ENCODE results near the gene OAS2.

- no peak for TF ChIP-seq RAD21 (IDR thresholded peaks at IDR 0.05; ENCODE audit: insufficient read depth, low read depth, low read length)
- TF ChIP-seq BCL11A (IDR thresholded peaks at IDR 0.05; ENCODE audit: low read depth, low read length) = no peak
- TF ChIP-seq, protein P1, sequence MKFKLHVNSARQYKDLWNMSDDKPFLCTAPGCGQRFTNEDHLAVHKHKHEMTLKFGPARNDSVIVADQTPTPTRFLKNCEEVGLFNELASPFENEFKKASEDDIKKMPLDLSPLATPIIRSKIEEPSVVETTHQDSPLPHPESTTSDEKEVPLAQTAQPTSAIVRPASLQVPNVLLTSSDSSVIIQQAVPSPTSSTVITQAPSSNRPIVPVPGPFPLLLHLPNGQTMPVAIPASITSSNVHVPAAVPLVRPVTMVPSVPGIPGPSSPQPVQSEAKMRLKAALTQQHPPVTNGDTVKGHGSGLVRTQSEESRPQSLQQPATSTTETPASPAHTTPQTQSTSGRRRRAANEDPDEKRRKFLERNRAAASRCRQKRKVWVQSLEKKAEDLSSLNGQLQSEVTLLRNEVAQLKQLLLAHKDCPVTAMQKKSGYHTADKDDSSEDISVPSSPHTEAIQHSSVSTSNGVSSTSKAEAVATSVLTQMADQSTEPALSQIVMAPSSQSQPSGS (IDR thresholded peaks at IDR 0.05; ENCODE audit: low read length) = no peak
- no peak for TF ChIP-seq BHLHE40 (IDR thresholded peaks at IDR 0.05; ENCODE audit: borderline replicate concordance in 1 of 2, low read depth in 2 of 2, low read length in 1 of 2)
- no peak for TF ChIP-seq TCF12 (IDR thresholded peaks at IDR 0.05; ENCODE audit: low read depth, low read length)
- TF ChIP-seq, protein P2, sequence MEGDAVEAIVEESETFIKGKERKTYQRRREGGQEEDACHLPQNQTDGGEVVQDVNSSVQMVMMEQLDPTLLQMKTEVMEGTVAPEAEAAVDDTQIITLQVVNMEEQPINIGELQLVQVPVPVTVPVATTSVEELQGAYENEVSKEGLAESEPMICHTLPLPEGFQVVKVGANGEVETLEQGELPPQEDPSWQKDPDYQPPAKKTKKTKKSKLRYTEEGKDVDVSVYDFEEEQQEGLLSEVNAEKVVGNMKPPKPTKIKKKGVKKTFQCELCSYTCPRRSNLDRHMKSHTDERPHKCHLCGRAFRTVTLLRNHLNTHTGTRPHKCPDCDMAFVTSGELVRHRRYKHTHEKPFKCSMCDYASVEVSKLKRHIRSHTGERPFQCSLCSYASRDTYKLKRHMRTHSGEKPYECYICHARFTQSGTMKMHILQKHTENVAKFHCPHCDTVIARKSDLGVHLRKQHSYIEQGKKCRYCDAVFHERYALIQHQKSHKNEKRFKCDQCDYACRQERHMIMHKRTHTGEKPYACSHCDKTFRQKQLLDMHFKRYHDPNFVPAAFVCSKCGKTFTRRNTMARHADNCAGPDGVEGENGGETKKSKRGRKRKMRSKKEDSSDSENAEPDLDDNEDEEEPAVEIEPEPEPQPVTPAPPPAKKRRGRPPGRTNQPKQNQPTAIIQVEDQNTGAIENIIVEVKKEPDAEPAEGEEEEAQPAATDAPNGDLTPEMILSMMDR (IDR thresholded peaks at IDR 0.05 in 2 of 3, conservative IDR thresholded peaks at IDR 0.05 in 1 of 3; ENCODE audit: control insufficient read depth in 2 of 3, extremely low read depth in 1 of 3, insufficient read depth in 1 of 3, low read depth in 3 of 3, low read length in 3 of 3) = no peak
- TF ChIP-seq CEBPB (IDR thresholded peaks at IDR 0.05; ENCODE audit: borderline replicate concordance in 1 of 2, low read depth in 2 of 2, low read length in 2 of 2) = no peak
- TF ChIP-seq ESRRA (IDR thresholded peaks at IDR 0.05; ENCODE audit: low read length) = no peak
- no peak for TF ChIP-seq POLR2A (IDR thresholded peaks at IDR 0.05; ENCODE audit: low read depth, low read length)
- no peak for TF ChIP-seq EP300 (IDR thresholded peaks at IDR 0.05; ENCODE audit: borderline replicate concordance in 1 of 2, control insufficient read depth in 1 of 2, low read depth in 2 of 2, low read length in 2 of 2)
- TF ChIP-seq BRCA1 (IDR thresholded peaks at IDR 0.05; ENCODE audit: low read depth, low read length) = no peak
- TF ChIP-seq SUZ12 (IDR thresholded peaks at IDR 0.05; ENCODE audit: unreplicated experiment) = no peak
- no peak for TF ChIP-seq RB1 (IDR thresholded peaks at IDR 0.05; ENCODE audit: borderline replicate concordance)
- TF ChIP-seq, protein P3, sequence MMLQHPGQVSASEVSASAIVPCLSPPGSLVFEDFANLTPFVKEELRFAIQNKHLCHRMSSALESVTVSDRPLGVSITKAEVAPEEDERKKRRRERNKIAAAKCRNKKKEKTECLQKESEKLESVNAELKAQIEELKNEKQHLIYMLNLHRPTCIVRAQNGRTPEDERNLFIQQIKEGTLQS (IDR thresholded peaks at IDR 0.05; ENCODE audit: borderline replicate concordance, extremely low read depth, low read depth, low read length) = no peak
These were observed 3.4 kb upstream of the OAS2 start for GRCh38 chr12:112974904-112975303.
